ENCODE measurements around the gene FLG2.
"Not testable (repeated sequence)": the region's sequence is repeated elsewhere in the genome, so short reads cannot be mapped to it uniquely, and the experiment has no call there.

Gene FLG2

DNA sequence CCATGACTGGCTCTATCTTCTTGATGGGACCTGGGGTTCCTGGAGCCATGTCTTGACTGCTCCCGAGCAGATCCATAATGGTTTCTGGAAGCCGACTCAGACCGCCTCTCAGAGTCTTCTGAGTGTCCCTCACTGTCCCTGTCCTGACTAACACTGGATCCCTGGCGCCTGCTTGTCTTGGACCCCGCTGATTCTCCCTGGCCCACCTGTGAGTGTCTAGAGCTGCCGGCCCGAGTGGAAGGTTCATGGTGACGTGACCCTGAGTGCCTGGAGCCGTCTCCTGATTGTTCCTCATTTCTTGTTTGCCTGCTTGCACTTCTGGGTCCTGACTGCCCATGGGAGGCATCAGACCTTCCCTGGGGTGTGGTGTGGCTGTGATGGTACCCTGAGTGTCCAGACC lies 49.9 kb downstream of the FLG2 start:
- DNase-seq, result no peak

DNA sequence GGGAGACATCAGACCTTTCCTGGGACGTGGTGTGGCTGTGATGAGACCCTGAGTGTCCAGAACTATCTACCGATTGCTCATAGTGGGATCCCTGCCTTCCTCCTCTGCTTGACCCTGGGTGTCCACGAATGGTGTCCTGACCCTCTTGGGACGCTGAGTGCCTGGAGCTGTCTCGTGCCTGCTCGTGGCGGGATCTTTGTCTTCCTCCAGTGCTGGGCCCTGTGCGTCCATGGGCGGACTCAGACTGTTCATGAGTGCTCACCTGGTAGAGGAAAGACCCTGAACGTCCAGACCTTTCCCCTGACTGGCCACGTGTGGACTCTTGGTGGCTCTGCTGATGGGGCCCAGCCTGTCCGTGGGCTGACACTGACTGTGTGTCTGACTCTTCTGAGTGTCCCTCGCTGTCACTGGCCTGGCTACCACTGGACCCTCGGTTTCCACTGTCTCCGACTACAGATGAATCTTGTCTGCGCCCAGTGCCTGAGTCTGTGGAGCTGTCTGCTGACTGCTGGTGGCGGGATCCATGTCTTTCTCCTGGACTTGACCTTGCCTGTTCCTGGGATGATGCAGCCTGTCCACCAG lies 50.4 kb downstream of the FLG2 start:
- not testable (repeated sequence) for DNase-seq

GRCh38 chr1:152308758-152309157 lies 51.0 kb downstream of the FLG2 start:
- DNase-seq, result not testable (repeated sequence)

- not testable (repeated sequence) for DNase-seq
Observed at GRCh38 chr1:152307970-152308369, 51.8 kb downstream of the FLG2 start.

DNA sequence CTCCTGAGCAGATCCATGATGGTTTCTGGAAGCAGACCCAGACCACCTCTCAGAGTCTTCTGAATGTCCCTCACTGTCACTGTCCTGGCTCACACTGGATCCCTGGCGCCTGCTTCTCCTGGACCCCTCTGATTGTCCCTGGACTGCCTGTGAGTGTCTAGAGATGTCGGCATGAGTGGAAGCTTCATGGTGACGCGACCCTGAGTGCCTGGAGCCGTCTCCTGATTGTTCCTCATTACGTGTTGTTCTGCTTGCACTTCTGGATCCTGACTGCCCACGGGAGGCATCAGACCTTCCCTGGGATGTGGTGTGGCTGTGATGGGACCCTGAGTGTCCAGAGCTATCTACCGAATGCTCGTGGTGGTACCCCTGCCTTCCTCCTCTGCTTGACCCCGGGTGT lies 53.7 kb downstream of the FLG2 start:
- not testable (repeated sequence) for DNase-seq

DNA sequence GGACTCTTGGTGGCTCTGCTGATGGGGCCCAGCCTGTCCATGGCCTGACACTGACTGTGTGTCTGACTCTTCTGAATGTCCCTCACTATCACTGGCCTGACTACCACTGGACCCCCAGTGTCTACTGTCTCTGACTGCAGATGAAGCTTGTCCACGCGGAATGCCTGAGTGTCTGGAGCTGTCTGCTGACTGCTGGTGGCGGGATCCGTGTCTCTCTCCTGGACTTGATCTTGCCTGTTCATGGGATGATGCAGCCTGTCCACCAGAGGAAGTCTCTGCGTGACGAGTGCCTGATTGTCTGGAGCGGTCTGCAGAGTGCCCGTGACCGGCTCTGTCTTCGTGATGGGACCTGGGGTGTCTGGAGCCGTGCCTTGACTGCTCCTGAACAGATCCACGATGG lies 55.0 kb downstream of the FLG2 start:
- not testable (repeated sequence) for DNase-seq

GRCh38 chr1:152303139-152303872 lies 56.5 kb downstream of the FLG2 start:
- not testable (repeated sequence) for DNase-seq

All from NCI-H1436 treated with DMSO at 0.1 percent for 48 hours (cell line).